PC-3 (cell line): ENCODE results near the gene SNX5. TPM values are rescaled to one million over a fixed set of nuclear protein-coding genes. Genes with fewer than 3 reads are reported as not detected.

Experiments
- ATAC-seq: fragments of 200-7000 bp; cut with Tn5 transposase; 2 replicates; pipeline ENCODE4 v1.9.1; 2020; ENCODE audit warnings: mild to moderate bottlenecking, moderate library complexity
- BruUV-seq: library from RNA; stranded (reverse); fragments of 400-500 nt; replicated peaks from 2 replicates; lab custom pipeline; 2021; lab: Mats Ljungman, UMichigan
- CTCF ChIA-PET: fragments of 300-600 bp; sonication (Branson Sonifier 250); formaldehyde crosslinking; loops from one replicate; lab custom pipeline; 2022; ENCODE audit warnings: antibody characterized with exemption; lab: Charles Lee
- POLR2A ChIA-PET: fragments of 300-600 bp; sonication (Branson Sonifier 250); formaldehyde crosslinking; loops from one replicate; lab custom pipeline; 2022; ENCODE audit warnings: antibody characterized with exemption; ENCODE audit not compliant: unreplicated experiment; lab: Charles Lee
- DNase-seq: peaks from one replicate; pipeline ENCODE4 v3.0.0-alpha.2; 2015
- H2AFZ ChIP-seq: fragments of 300-600 bp; sonication (generic); 2 replicates; pipeline ENCODE4 v1.6.0; 2016; ENCODE audit warnings: antibody characterized with exemption, low read length
- H3F3A ChIP-seq: fragments of 300-600 bp; sonication (generic); one replicate; pipeline ENCODE4 v1.6.0; 2017; ENCODE audit warnings: antibody characterized with exemption, low read length, control low read depth, mild to moderate bottlenecking; ENCODE audit not compliant: unreplicated experiment
- H3K27ac ChIP-seq: fragments of 300-600 bp; sonication (generic); 2 replicates; pipeline ENCODE4 v1.5.1; 2016; ENCODE audit warnings: mild to moderate bottlenecking, low read length
- H3K27me3 ChIP-seq: fragments of 300-600 bp; sonication (generic); 2 replicates; pipeline ENCODE4 v1.6.1; 2016; ENCODE audit warnings: low read length, mixed read lengths
- H3K36me3 ChIP-seq: fragments of 300-600 bp; sonication (generic); 2 replicates; pipeline ENCODE4 v1.6.1; 2016; ENCODE audit warnings: low read depth, mixed run types, low read length, mixed read lengths
- H3K4me1 ChIP-seq: fragments of 300-600 bp; sonication (generic); 2 replicates; pipeline ENCODE4 v1.5.1; 2016; ENCODE audit warnings: low read length; ENCODE audit not compliant: insufficient read depth
- H3K4me2 ChIP-seq: fragments of 300-600 bp; sonication (generic); 2 replicates; pipeline ENCODE4 v1.6.0; 2016; ENCODE audit warnings: low read length
- H3K4me3 ChIP-seq: fragments of 300-600 bp; sonication (generic); 2 replicates; pipeline ENCODE4 v1.5.1; 2016; ENCODE audit warnings: mild to moderate bottlenecking, low read length, mixed read lengths
- H3K79me2 ChIP-seq: fragments of 300-600 bp; sonication (generic); 2 replicates; pipeline ENCODE4 v1.6.1; 2017; ENCODE audit warnings: low read length, mixed read lengths
- H3K9ac ChIP-seq: fragments of 300-600 bp; sonication (generic); 2 replicates; pipeline ENCODE4 v1.6.0; 2016; ENCODE audit warnings: mild to moderate bottlenecking, low read length
- H3K9me2 ChIP-seq: fragments of 300-600 bp; sonication (generic); replicated peaks from 2 replicates; pipeline ENCODE4 v1.6.1; 2016; ENCODE audit warnings: mixed run types, low read length, mixed read lengths
- H3K9me3 ChIP-seq: fragments of 300-600 bp; sonication (generic); 2 replicates; pipeline ENCODE4 v1.6.1; 2016; ENCODE audit warnings: low read length, mixed read lengths
- H4K20me1 ChIP-seq: fragments of 300-600 bp; sonication (generic); 2 replicates; pipeline ENCODE4 v1.6.1; 2016; ENCODE audit warnings: low read length, mixed read lengths
- EZH2 ChIP-seq: fragments of 300-600 bp; sonication (generic); IDR thresholded peaks from one replicate; pipeline ENCODE4 v1.6.1; 2017; ENCODE audit warnings: antibody characterized with exemption, mild to moderate bottlenecking, low read length; ENCODE audit not compliant: unreplicated experiment
- EZH2phosphoT487 ChIP-seq: fragments of 300-600 bp; sonication (generic); IDR thresholded peaks from 2 replicates; pipeline ENCODE4 v1.6.1; 2018; ENCODE audit warnings: mild to moderate bottlenecking, antibody characterized with exemption, low read length, borderline replicate concordance
- intact Hi-C: fragments of 100-400 bp; cut with micrococcal nuclease; formaldehyde crosslinking; loops from 2 replicates; pipeline ENCODE4 v1.9.0; 2023
- total RNA-seq: library from RNA; depleted of rRNA; stranded (reverse); fragments of >200 nt; gene quantifications from 2 replicates; pipeline ENCODE4 v1.2.3, GENCODE V29; 2014
- TF ChIP-seq, protein P1 (sequence below): fragments of 300-600 bp; sonication (generic); conservative IDR thresholded peaks from 2 replicates; pipeline ENCODE4 v1.5.1; 2017; ENCODE audit warnings: antibody characterized with exemption, low read depth, mild to moderate bottlenecking, low read length

Gene SNX5
- total RNA-seq, 1 experiment from 2014 or later: 159 TPM

DNA sequence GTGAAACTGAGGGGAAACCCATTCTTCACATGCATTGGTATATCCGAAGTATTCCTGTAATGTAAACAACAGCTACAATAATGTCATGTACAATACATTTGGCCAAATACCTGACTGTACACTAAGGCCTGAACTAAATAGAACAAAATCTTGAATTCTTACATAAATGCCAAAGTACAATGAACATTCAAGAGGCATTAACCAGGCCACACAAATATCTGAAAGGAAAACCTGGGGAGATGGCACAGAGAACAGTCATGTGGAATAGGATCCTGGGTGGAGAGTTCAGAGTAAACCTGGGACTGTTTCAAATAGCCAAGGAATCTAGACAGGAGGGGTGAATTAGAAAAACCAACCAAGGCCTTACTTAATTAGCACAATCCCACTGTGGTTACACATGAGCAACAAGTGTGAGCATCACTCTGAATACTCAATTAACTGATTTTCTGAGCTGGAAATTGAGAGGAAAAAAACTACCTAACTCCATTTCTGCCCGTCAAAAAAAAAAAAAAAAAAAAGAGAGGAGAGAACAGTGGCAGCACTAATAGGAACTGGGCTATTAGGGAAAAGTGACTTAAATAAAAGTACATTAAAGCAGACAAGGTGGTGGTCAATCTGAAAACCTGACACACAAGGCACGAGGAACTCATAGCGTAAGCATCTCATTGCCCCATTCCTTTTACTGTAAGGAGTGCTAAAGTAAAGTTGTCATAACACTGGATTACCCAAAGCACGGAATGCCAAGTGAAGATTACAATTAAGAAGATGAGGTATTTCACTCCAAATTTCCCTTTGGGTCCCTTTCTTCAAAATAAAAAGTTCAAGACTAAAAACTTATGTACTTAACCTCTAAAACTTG lies 10.9 kb downstream of the SNX5 start:
- H3K9ac ChIP-seq: no peak overlapping the region
- peaks cover 100% of the 10 kb centered on the region for H3K79me2 ChIP-seq
- H3K27ac ChIP-seq: no peak overlapping the region
- H2AFZ ChIP-seq: no peak overlapping the region
- ChIA-PET CTCF (interaction anchor here (0.5 to 1.0 kb wide), 4 partner anchors 9 to 216 kb away, joined by 3 to 5 read pairs (median 4); no protein-coding TSS in a partner anchor), POLR2A (no interaction called here)
- no peaks in the 10 kb centered on the region for H3F3A ChIP-seq
- no peaks in the 10 kb centered on the region for H3K9me3 ChIP-seq
- no peak overlapping the region for H3K4me2 ChIP-seq
- no peaks in the 10 kb centered on the region for H3K9me2 ChIP-seq
- ATAC-seq: no peak
- H3K27me3 ChIP-seq: no peaks in the 10 kb centered on the region
- peaks cover 85% of the 10 kb centered on the region for H4K20me1 ChIP-seq
- peaks cover 18% of the 10 kb centered on the region for H3K4me1 ChIP-seq
- BruUV-seq: no TSS peak
- intact Hi-C loops: loop anchor here (1.0 kb wide), 1 partner anchor 39 kb away; no protein-coding TSS in a partner anchor
- TF ChIP-seq, protein P1, sequence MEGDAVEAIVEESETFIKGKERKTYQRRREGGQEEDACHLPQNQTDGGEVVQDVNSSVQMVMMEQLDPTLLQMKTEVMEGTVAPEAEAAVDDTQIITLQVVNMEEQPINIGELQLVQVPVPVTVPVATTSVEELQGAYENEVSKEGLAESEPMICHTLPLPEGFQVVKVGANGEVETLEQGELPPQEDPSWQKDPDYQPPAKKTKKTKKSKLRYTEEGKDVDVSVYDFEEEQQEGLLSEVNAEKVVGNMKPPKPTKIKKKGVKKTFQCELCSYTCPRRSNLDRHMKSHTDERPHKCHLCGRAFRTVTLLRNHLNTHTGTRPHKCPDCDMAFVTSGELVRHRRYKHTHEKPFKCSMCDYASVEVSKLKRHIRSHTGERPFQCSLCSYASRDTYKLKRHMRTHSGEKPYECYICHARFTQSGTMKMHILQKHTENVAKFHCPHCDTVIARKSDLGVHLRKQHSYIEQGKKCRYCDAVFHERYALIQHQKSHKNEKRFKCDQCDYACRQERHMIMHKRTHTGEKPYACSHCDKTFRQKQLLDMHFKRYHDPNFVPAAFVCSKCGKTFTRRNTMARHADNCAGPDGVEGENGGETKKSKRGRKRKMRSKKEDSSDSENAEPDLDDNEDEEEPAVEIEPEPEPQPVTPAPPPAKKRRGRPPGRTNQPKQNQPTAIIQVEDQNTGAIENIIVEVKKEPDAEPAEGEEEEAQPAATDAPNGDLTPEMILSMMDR: no peak
- TF ChIP-seq EZH2 (no peak), EZH2phosphoT487 (no peak)
- H3K4me3 ChIP-seq: no peak overlapping the region
- no peak for DNase-seq
- peaks cover 61% of the 10 kb centered on the region for H3K36me3 ChIP-seq

DNA sequence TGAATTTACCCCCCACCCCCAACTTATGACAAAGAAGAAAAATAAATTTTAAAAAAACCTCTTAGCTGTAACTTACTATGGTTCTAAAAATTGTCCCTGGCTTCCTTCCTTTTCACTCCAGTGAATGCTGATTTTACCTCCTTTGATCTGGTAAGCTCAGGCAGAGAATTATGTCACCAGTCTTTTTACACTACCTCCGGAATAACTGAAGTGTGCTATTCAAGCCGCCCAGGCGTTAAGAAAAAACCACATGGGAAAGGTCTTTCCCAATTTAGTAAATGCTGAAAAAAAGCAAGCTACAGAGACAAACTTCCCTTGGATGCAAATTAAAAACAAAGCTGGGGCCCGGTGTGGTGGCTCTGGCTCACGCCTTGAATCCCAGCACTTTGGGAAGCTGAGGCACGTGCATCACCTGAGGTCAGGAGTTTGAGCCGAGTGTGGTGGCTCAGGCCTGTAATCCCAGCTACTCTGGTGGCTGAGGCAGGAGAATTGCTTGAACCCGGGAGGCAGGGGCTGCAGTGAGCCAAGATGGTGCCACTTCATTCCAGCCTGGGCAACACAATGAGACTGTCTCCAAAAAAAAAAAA lies 12.4 kb downstream of the SNX5 start:
- no peak overlapping the region for H3K4me3 ChIP-seq
- no peaks in the 10 kb centered on the region for H3K9me2 ChIP-seq
- H3K9me3 ChIP-seq: no peaks in the 10 kb centered on the region
- TF ChIP-seq, protein P1: no peak
- TF ChIP-seq EZH2: no peak
- TF ChIP-seq EZH2phosphoT487: no peak
- CTCF ChIA-PET: interaction anchor here (0.7 kb wide), 1 partner anchor 13 kb away, joined by 3 read pairs; no protein-coding TSS in a partner anchor
- peaks cover 72% of the 10 kb centered on the region for H3K36me3 ChIP-seq
- DNase-seq (no peak), ATAC-seq (no peak)
- H3K79me2 ChIP-seq: peaks cover 97% of the 10 kb centered on the region
- H3F3A ChIP-seq: no peaks in the 10 kb centered on the region
- H3K9ac ChIP-seq: no peak overlapping the region
- peaks cover 73% of the 10 kb centered on the region for H4K20me1 ChIP-seq
- H3K4me1 ChIP-seq: peaks cover 15% of the 10 kb centered on the region
- no TSS peak for BruUV-seq
- intact Hi-C loops: no loop called here
- no peak overlapping the region for H3K27ac ChIP-seq
- no peak overlapping the region for H2AFZ ChIP-seq
- POLR2A ChIA-PET: no interaction called here
- no peaks in the 10 kb centered on the region for H3K27me3 ChIP-seq
- no peak overlapping the region for H3K4me2 ChIP-seq
